Measurements from ENCODE around the gene RBBP8. TPM values are rescaled to one million over a fixed set of nuclear protein-coding genes. Genes with fewer than 3 reads are reported as not detected.

Gene RBBP8
- total RNA-seq, 1 donor from 2014 or later, result 53.7 TPM

- Mint-ChIP-seq H3K27me3 (ENCODE audit: low read depth) (no peaks in the 10 kb centered on the region), H3K27ac (ENCODE audit: unreplicated experiment) (peak overlapping the region; percentile 97), H3K4me1 (peaks cover 31% of the 10 kb centered on the region), H3K9me3 (no peaks in the 10 kb centered on the region), H3K36me3 (ENCODE audit: low read depth) (peaks cover 4% of the 10 kb centered on the region), H3K4me3 (peak overlapping the region; percentile 96)
- no peak for TF ChIP-seq CTCF (conservative IDR thresholded peaks at IDR 0.05)
- no peak for DNase-seq (ENCODE audit: low read depth, low spot score)
These were observed 867 bp downstream of the RBBP8 start for GRCh38 chr18:22933966-22934423.

DNA sequence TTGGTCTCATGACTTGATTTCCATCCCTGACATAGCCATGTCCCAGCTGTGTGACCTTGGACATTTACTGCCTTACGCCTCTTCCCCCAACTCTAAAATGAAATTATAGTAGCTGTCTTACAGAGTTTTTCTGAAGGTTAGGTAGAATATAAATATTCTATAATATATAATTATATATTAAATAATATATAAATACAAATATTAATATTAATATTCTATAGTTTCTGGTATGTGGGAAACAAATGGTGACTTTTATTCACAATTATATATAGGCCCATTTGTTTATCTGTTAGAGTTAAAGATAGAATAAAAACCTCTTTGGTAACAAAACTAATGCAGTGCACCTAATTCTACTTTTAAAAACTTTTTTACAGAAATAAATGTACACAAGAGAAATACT lies 1.7 kb downstream of the RBBP8 start:
- no peak for DNase-seq (ENCODE audit: low read depth, low spot score)
- H3K9me3 Mint-ChIP-seq, result no peaks in the 10 kb centered on the region
- H3K36me3 Mint-ChIP-seq (ENCODE audit: low read depth), result peaks cover 4% of the 10 kb centered on the region
- no peaks in the 10 kb centered on the region for H3K27me3 Mint-ChIP-seq (ENCODE audit: low read depth)
- peak overlapping the region; percentile 70 for H3K4me3 Mint-ChIP-seq
- H3K4me1 Mint-ChIP-seq, result peaks cover 31% of the 10 kb centered on the region
- no peak overlapping the region for H3K27ac Mint-ChIP-seq (ENCODE audit: unreplicated experiment)
- TF ChIP-seq CTCF (conservative IDR thresholded peaks at IDR 0.05), result no peak

- DNase-seq (ENCODE audit: low read depth, low spot score), result no peak
- no peaks in the 10 kb centered on the region for H3K27me3 Mint-ChIP-seq (ENCODE audit: low read depth)
- H3K27ac Mint-ChIP-seq (ENCODE audit: unreplicated experiment), result no peak overlapping the region
- peaks cover 31% of the 10 kb centered on the region for H3K4me1 Mint-ChIP-seq
- TF ChIP-seq CTCF (conservative IDR thresholded peaks at IDR 0.05), result no peak
- H3K4me3 Mint-ChIP-seq, result peak overlapping the region; percentile 53
- H3K9me3 Mint-ChIP-seq, result no peaks in the 10 kb centered on the region
- peaks cover 4% of the 10 kb centered on the region for H3K36me3 Mint-ChIP-seq (ENCODE audit: low read depth)
These were observed 2.3 kb downstream of the RBBP8 start for GRCh38 chr18:22935431-22935830.

GRCh38 chr18:22936515-22936914 lies 3.4 kb downstream of the RBBP8 start:
- Mint-ChIP-seq H3K4me1 (peaks cover 31% of the 10 kb centered on the region), H3K9me3 (no peaks in the 10 kb centered on the region), H3K36me3 (ENCODE audit: low read depth) (peaks cover 4% of the 10 kb centered on the region)

GRCh38 chr18:22939649-22940048 lies 6.5 kb downstream of the RBBP8 start:
- Mint-ChIP-seq H3K36me3 (ENCODE audit: low read depth) (peaks cover 4% of the 10 kb centered on the region), H3K9me3 (no peaks in the 10 kb centered on the region), H3K4me1 (peaks cover 10% of the 10 kb centered on the region), H3K27me3 (ENCODE audit: low read depth) (no peaks in the 10 kb centered on the region), H3K4me3 (no peak overlapping the region), H3K27ac (ENCODE audit: unreplicated experiment) (no peak overlapping the region)
- TF ChIP-seq CTCF (conservative IDR thresholded peaks at IDR 0.05), result no peak
- DNase-seq (ENCODE audit: low read depth, low spot score), result no peak

More at GRCh38 chr18:22936515-22936914, 3.4 kb downstream of the RBBP8 start:
- no peak for DNase-seq (ENCODE audit: low read depth, low spot score)
- no peak overlapping the region for H3K27ac Mint-ChIP-seq (ENCODE audit: unreplicated experiment)
- peak overlapping the region; percentile 4 for H3K4me3 Mint-ChIP-seq
- TF ChIP-seq CTCF (conservative IDR thresholded peaks at IDR 0.05), result no peak
- H3K27me3 Mint-ChIP-seq (ENCODE audit: low read depth), result no peaks in the 10 kb centered on the region

- no peaks in the 10 kb centered on the region for H3K4me1 Mint-ChIP-seq
- H3K27ac Mint-ChIP-seq (ENCODE audit: unreplicated experiment), result no peak overlapping the region
- no peak overlapping the region for H3K4me3 Mint-ChIP-seq
- no peak for TF ChIP-seq CTCF (conservative IDR thresholded peaks at IDR 0.05)
- no peaks in the 10 kb centered on the region for H3K27me3 Mint-ChIP-seq (ENCODE audit: low read depth)
- DNase-seq (ENCODE audit: low read depth, low spot score), result no peak
- no peaks in the 10 kb centered on the region for H3K36me3 Mint-ChIP-seq (ENCODE audit: low read depth)
- no peaks in the 10 kb centered on the region for H3K9me3 Mint-ChIP-seq
These were observed 10.7 kb downstream of the RBBP8 start for GRCh38 chr18:22943847-22944246.
